Measurements from ENCODE around the gene PLCG2.

- TF ChIP-seq, protein P1, sequence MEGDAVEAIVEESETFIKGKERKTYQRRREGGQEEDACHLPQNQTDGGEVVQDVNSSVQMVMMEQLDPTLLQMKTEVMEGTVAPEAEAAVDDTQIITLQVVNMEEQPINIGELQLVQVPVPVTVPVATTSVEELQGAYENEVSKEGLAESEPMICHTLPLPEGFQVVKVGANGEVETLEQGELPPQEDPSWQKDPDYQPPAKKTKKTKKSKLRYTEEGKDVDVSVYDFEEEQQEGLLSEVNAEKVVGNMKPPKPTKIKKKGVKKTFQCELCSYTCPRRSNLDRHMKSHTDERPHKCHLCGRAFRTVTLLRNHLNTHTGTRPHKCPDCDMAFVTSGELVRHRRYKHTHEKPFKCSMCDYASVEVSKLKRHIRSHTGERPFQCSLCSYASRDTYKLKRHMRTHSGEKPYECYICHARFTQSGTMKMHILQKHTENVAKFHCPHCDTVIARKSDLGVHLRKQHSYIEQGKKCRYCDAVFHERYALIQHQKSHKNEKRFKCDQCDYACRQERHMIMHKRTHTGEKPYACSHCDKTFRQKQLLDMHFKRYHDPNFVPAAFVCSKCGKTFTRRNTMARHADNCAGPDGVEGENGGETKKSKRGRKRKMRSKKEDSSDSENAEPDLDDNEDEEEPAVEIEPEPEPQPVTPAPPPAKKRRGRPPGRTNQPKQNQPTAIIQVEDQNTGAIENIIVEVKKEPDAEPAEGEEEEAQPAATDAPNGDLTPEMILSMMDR (conservative IDR thresholded peaks at IDR 0.05; ENCODE audit: low read length) = no peak
- TF ChIP-seq EZH2phosphoT487 (IDR thresholded peaks at IDR 0.05; ENCODE audit: borderline replicate concordance, low read depth, low read length) = no peak
Observed at GRCh38 chr16:81752876-81753227, 26.2 kb upstream of the PLCG2 start.

Data from OCI-LY7 (cell line).